ENCODE results near the gene ARHGEF26.

Gene ARHGEF26

GRCh38 chr3:154105218-154105975, 15.8 kb upstream of the ARHGEF26 start:
- TF ChIP-seq CTCF (IDR thresholded peaks at IDR 0.05; ENCODE audit: borderline replicate concordance, extremely low read depth, low read length, poor library complexity, severe bottlenecking) (no peak), EZH2 (IDR thresholded peaks at IDR 0.05; ENCODE audit: borderline replicate concordance, low read depth, low read length, severe bottlenecking) (no peak)
- H3K27ac ChIP-seq (ENCODE audit: low read length) = no peak overlapping the region
- no peaks in the 10 kb centered on the region for H3K36me3 ChIP-seq (ENCODE audit: insufficient read depth, low read length)
- no peaks in the 10 kb centered on the region for H3K4me1 ChIP-seq (ENCODE audit: insufficient read depth, low read length)
- no peaks in the 10 kb centered on the region for H3K27me3 ChIP-seq (ENCODE audit: insufficient read depth, low read length, poor library complexity)
- no peak overlapping the region for H3K9ac ChIP-seq (ENCODE audit: low read depth, low read length)
- no peak for DNase-seq
- H3K4me2 ChIP-seq (ENCODE audit: insufficient read depth, low read length) = no peak overlapping the region
- no peak for ATAC-seq (ENCODE audit: insufficient read depth, low read depth)
- no peaks in the 10 kb centered on the region for H3K79me2 ChIP-seq (ENCODE audit: insufficient read depth, low read length)
- H4K20me1 ChIP-seq (ENCODE audit: insufficient read depth, low read length) = no peaks in the 10 kb centered on the region
- no peak overlapping the region for H3K4me3 ChIP-seq (ENCODE audit: low read depth in 1 of 2, low read length in 2 of 2)
- H2AFZ ChIP-seq (ENCODE audit: low read depth, low read length) = no peak overlapping the region
- no peaks in the 10 kb centered on the region for H3K9me3 ChIP-seq (ENCODE audit: insufficient read depth, low read length, severe bottlenecking)

- ATAC-seq (ENCODE audit: insufficient read depth, low read depth) = no peak
These were observed 9.7 kb upstream of the ARHGEF26 start for GRCh38 chr3:154111365-154111935.

GRCh38 chr3:154112146-154112852, 8.9 kb upstream of the ARHGEF26 start:
- no peaks in the 10 kb centered on the region for H4K20me1 ChIP-seq (ENCODE audit: insufficient read depth, low read length)
- no peaks in the 10 kb centered on the region for H3K9me3 ChIP-seq (ENCODE audit: insufficient read depth, low read length, severe bottlenecking)
- no peak overlapping the region for H3K4me3 ChIP-seq (ENCODE audit: low read depth in 1 of 2, low read length in 2 of 2)
- H2AFZ ChIP-seq (ENCODE audit: low read depth, low read length) = no peak overlapping the region
- peaks cover 11% of the 10 kb centered on the region for H3K27me3 ChIP-seq (ENCODE audit: insufficient read depth, low read length, poor library complexity)
- no peaks in the 10 kb centered on the region for H3K36me3 ChIP-seq (ENCODE audit: insufficient read depth, low read length)
- H3K4me2 ChIP-seq (ENCODE audit: insufficient read depth, low read length) = no peak overlapping the region
- no peak overlapping the region for H3K27ac ChIP-seq (ENCODE audit: low read length)
- DNase-seq (no peak), ATAC-seq (ENCODE audit: insufficient read depth, low read depth) (no peak)
- no peaks in the 10 kb centered on the region for H3K4me1 ChIP-seq (ENCODE audit: insufficient read depth, low read length)
- H3K9ac ChIP-seq (ENCODE audit: low read depth, low read length) = no peak overlapping the region
- TF ChIP-seq CTCF (IDR thresholded peaks at IDR 0.05; ENCODE audit: borderline replicate concordance, extremely low read depth, low read length, poor library complexity, severe bottlenecking) (no peak), EZH2 (IDR thresholded peaks at IDR 0.05; ENCODE audit: borderline replicate concordance, low read depth, low read length, severe bottlenecking) (no peak)
- H3K79me2 ChIP-seq (ENCODE audit: insufficient read depth, low read length) = no peaks in the 10 kb centered on the region

More at GRCh38 chr3:154111365-154111935, 9.7 kb upstream of the ARHGEF26 start:
- no peak overlapping the region for H3K9ac ChIP-seq (ENCODE audit: low read depth, low read length)
- no peaks in the 10 kb centered on the region for H3K79me2 ChIP-seq (ENCODE audit: insufficient read depth, low read length)
- no peaks in the 10 kb centered on the region for H4K20me1 ChIP-seq (ENCODE audit: insufficient read depth, low read length)
- no peaks in the 10 kb centered on the region for H3K4me1 ChIP-seq (ENCODE audit: insufficient read depth, low read length)
- no peak for DNase-seq
- no peak overlapping the region for H2AFZ ChIP-seq (ENCODE audit: low read depth, low read length)
- no peaks in the 10 kb centered on the region for H3K9me3 ChIP-seq (ENCODE audit: insufficient read depth, low read length, severe bottlenecking)
- no peak overlapping the region for H3K4me3 ChIP-seq (ENCODE audit: low read depth in 1 of 2, low read length in 2 of 2)
- H3K36me3 ChIP-seq (ENCODE audit: insufficient read depth, low read length) = no peaks in the 10 kb centered on the region
- no peak for TF ChIP-seq CTCF (IDR thresholded peaks at IDR 0.05; ENCODE audit: borderline replicate concordance, extremely low read depth, low read length, poor library complexity, severe bottlenecking)
- TF ChIP-seq EZH2 (IDR thresholded peaks at IDR 0.05; ENCODE audit: borderline replicate concordance, low read depth, low read length, severe bottlenecking) = no peak
- H3K27me3 ChIP-seq (ENCODE audit: insufficient read depth, low read length, poor library complexity) = peaks cover 11% of the 10 kb centered on the region
- no peak overlapping the region for H3K27ac ChIP-seq (ENCODE audit: low read length)
- no peak overlapping the region for H3K4me2 ChIP-seq (ENCODE audit: insufficient read depth, low read length)

Data from DND-41 (cell line).